ENCODE measurements around the gene TMEM144.

The TMEM144 gene

GRCh38 chr4:158209825-158210807 lies at the start of gene TMEM144:
Gene TMEM144 (plus strand): TSS chr4:158210486. CDS start chr4:158212668, 2,182 bp downstream.
- Histone ChIP-seq H3K4me3 (ENCODE audit: insufficient read depth, low read length, poor library complexity, severe bottlenecking) (no peak within 1 kb of the TSS), H3K9ac (ENCODE audit: low read length) (no peak within 1 kb of the TSS), H4K20me1 (ENCODE audit: low read depth, low read length) (no peaks in the 10 kb centered on the region), H3K27me3 (ENCODE audit: low read length) (no peaks in the 10 kb centered on the region), H2AFZ (ENCODE audit: low read depth, low read length, severe bottlenecking) (no peak within 1 kb of the TSS), H3K4me2 (ENCODE audit: low read depth, low read length, poor library complexity, severe bottlenecking) (no peak within 1 kb of the TSS), H3K9me2 (replicated peaks; ENCODE audit: insufficient read depth, low read length) (no peaks in the 10 kb centered on the region), H3K9me3 (ENCODE audit: insufficient read depth, low read length) (no peaks in the 10 kb centered on the region), H3K79me2 (ENCODE audit: insufficient read depth, low read length) (no peaks in the 10 kb centered on the region), H3K36me3 (ENCODE audit: low read length) (no peaks in the 10 kb centered on the region), H3F3A (ENCODE audit: insufficient read depth) (no peaks in the 10 kb centered on the region), H3K27ac (ENCODE audit: low read depth, low read length) (no peak within 1 kb of the TSS)
- no peak for TF ChIP-seq CTCF (IDR thresholded peaks at IDR 0.05; ENCODE audit: insufficient read depth, low read length, poor library complexity, severe bottlenecking)
- no peak for TF ChIP-seq EZH2phosphoT487 (conservative IDR thresholded peaks at IDR 0.05; ENCODE audit: low read length)

- no peak overlapping the region for H2AFZ ChIP-seq (ENCODE audit: low read depth, low read length, severe bottlenecking)
- H3K9me3 ChIP-seq (ENCODE audit: insufficient read depth, low read length): no peaks in the 10 kb centered on the region
- TF ChIP-seq CTCF (IDR thresholded peaks at IDR 0.05; ENCODE audit: insufficient read depth, low read length, poor library complexity, severe bottlenecking) (no peak), EZH2phosphoT487 (conservative IDR thresholded peaks at IDR 0.05; ENCODE audit: low read length) (no peak)
- no peak overlapping the region for H3K9ac ChIP-seq (ENCODE audit: low read length)
- no peaks in the 10 kb centered on the region for H3K9me2 ChIP-seq (replicated peaks; ENCODE audit: insufficient read depth, low read length)
- no peaks in the 10 kb centered on the region for H3K79me2 ChIP-seq (ENCODE audit: insufficient read depth, low read length)
- no peaks in the 10 kb centered on the region for H4K20me1 ChIP-seq (ENCODE audit: low read depth, low read length)
- no peaks in the 10 kb centered on the region for H3F3A ChIP-seq (ENCODE audit: insufficient read depth)
- H3K36me3 ChIP-seq (ENCODE audit: low read length): no peaks in the 10 kb centered on the region
- no peak overlapping the region for H3K4me3 ChIP-seq (ENCODE audit: insufficient read depth, low read length, poor library complexity, severe bottlenecking)
- no peak overlapping the region for H3K4me2 ChIP-seq (ENCODE audit: low read depth, low read length, poor library complexity, severe bottlenecking)
- H3K27ac ChIP-seq (ENCODE audit: low read depth, low read length): no peak overlapping the region
- no peaks in the 10 kb centered on the region for H3K27me3 ChIP-seq (ENCODE audit: low read length)
Observed at GRCh38 chr4:158161551-158162354, 48.5 kb upstream of the TMEM144 start.

- H3K36me3 ChIP-seq (ENCODE audit: low read length): no peaks in the 10 kb centered on the region
- no peaks in the 10 kb centered on the region for H3K9me3 ChIP-seq (ENCODE audit: insufficient read depth, low read length)
- no peak overlapping the region for H2AFZ ChIP-seq (ENCODE audit: low read depth, low read length, severe bottlenecking)
- no peak overlapping the region for H3K27ac ChIP-seq (ENCODE audit: low read depth, low read length)
- H3K4me2 ChIP-seq (ENCODE audit: low read depth, low read length, poor library complexity, severe bottlenecking): no peak overlapping the region
- H3K27me3 ChIP-seq (ENCODE audit: low read length): no peaks in the 10 kb centered on the region
- H3K79me2 ChIP-seq (ENCODE audit: insufficient read depth, low read length): no peaks in the 10 kb centered on the region
- no peaks in the 10 kb centered on the region for H3F3A ChIP-seq (ENCODE audit: insufficient read depth)
- no peak for TF ChIP-seq CTCF (IDR thresholded peaks at IDR 0.05; ENCODE audit: insufficient read depth, low read length, poor library complexity, severe bottlenecking)
- no peak for TF ChIP-seq EZH2phosphoT487 (conservative IDR thresholded peaks at IDR 0.05; ENCODE audit: low read length)
- no peak overlapping the region for H3K9ac ChIP-seq (ENCODE audit: low read length)
- no peaks in the 10 kb centered on the region for H3K9me2 ChIP-seq (replicated peaks; ENCODE audit: insufficient read depth, low read length)
- no peak overlapping the region for H3K4me3 ChIP-seq (ENCODE audit: insufficient read depth, low read length, poor library complexity, severe bottlenecking)
- no peaks in the 10 kb centered on the region for H4K20me1 ChIP-seq (ENCODE audit: low read depth, low read length)
Observed at GRCh38 chr4:158162631-158163030, 47.7 kb upstream of the TMEM144 start.

Data from SU-DHL-6 (cell line).